OCI-LY3 (cell line): Measurements from ENCODE around the gene ZDHHC14.
A peak's percentile ranks its signal among the peaks of the same experiment; 100 is the strongest.

Experiments
- CTCF ChIP-seq: fragments of 200-600, 300-600 bp; sonication (generic); IDR thresholded peaks from 2 replicates; pipeline ENCODE4 v1.5.1; 2014; ENCODE audit warnings: antibody characterized with exemption, low read length, low read depth
- EZH2phosphoT487 ChIP-seq: fragments of 200-600 bp; shearing (Covaris generic); IDR thresholded peaks from 2 replicates; pipeline ENCODE4 v1.6.1; 2018; ENCODE audit warnings: antibody characterized with exemption, mixed run types, low read depth

GRCh38 chr6:157644043-157644810 lies 263.2 kb downstream of the ZDHHC14 start:
- TF ChIP-seq CTCF: peak; percentile 36
- TF ChIP-seq EZH2phosphoT487: no peak
